H1 (cell line): ENCODE measurements around the gene MRPL33. TPM values are rescaled to one million over a fixed set of nuclear protein-coding genes. Genes with fewer than 3 reads are reported as not detected.

ENCODE experiments used
- CTCF ChIA-PET: fragments of 300-600 bp; sonication (Branson Sonifier 250); formaldehyde crosslinking; loops from one replicate; lab custom pipeline; 2021; ENCODE audit not compliant: partially characterized antibody; lab: Charles Lee
- POLR2A ChIA-PET: fragments of 300-600 bp; sonication (Branson Sonifier 250); formaldehyde crosslinking; loops from one replicate; lab custom pipeline; 2021; ENCODE audit warnings: inconsistent platforms; ENCODE audit not compliant: partially characterized antibody; lab: Charles Lee
- DNase-seq, 2 experiments: peaks; one replicate each; pipeline versions ENCODE4 v3.0.0 to v3.0.0-alpha.2; 2010 to 2022; ENCODE audit warnings: low spot score in 2 of 2, low read depth in 1 of 2, mixed read lengths in 1 of 2
- FAIRE-seq: peaks from 2 replicates; lab custom pipeline; 2011; peaks lifted over from hg19 to GRCh38; lab: Jason Lieb, UNC
- H2AFZ ChIP-seq: 2 replicates; pipeline ENCODE4 v1.8.1; 2012; ENCODE audit warnings: low read length, inconsistent platforms
- H2AK5ac ChIP-seq: 2 replicates; pipeline ENCODE4 v1.6.1; 2013; ENCODE audit warnings: low read depth, low read length
- H2BK120ac ChIP-seq: replicated peaks from 2 replicates; pipeline ENCODE3; 2013; ENCODE audit warnings: low read depth, low read length, inconsistent platforms
- H2BK12ac ChIP-seq: 2 replicates; pipeline ENCODE4 v1.6.1; 2013; ENCODE audit warnings: low read depth, low read length
- H2BK15ac ChIP-seq: 2 replicates; pipeline ENCODE4 v1.6.1; 2013; ENCODE audit warnings: low read length
- H2BK20ac ChIP-seq: 2 replicates; pipeline ENCODE4 v1.6.1; 2013; ENCODE audit warnings: low read length
- H2BK5ac ChIP-seq: 2 replicates; pipeline ENCODE4 v1.6.1; 2013; ENCODE audit warnings: low read depth, low read length
- H3K14ac ChIP-seq: 2 replicates; pipeline ENCODE4 v1.6.1; 2013; ENCODE audit warnings: inconsistent platforms; ENCODE audit not compliant: insufficient read length
- H3K18ac ChIP-seq: 2 replicates; pipeline ENCODE4 v1.6.1; 2013; ENCODE audit warnings: low read length; ENCODE audit errors: extremely low read depth
- H3K23ac ChIP-seq: 2 replicates; pipeline ENCODE4 v1.6.1; 2013; ENCODE audit warnings: inconsistent platforms; ENCODE audit not compliant: insufficient read length
- H3K23me2 ChIP-seq: 2 replicates; pipeline ENCODE4 v1.6.1; 2013; ENCODE audit warnings: low read depth, low read length
- H3K27ac ChIP-seq: 2 replicates; pipeline ENCODE4 v1.6.1; 2011; ENCODE audit warnings: low read depth, low read length, inconsistent platforms
- H3K27me3 ChIP-seq, 4 experiments: replicated peaks in 1 of 4; 1 replicate in 1 of 4; 2 replicates in 3 of 4; pipeline versions ENCODE4 v1.6.1 to v1.8.1; 2011 to 2013; ENCODE audit warnings: low read length in 3 of 4, mild to moderate bottlenecking in 3 of 4, inconsistent platforms in 2 of 4, mixed read lengths in 2 of 4, moderate library complexity in 1 of 4; ENCODE audit not compliant: control insufficient read depth in 3 of 4, insufficient read depth in 3 of 4; ENCODE audit errors: extremely low read depth in 1 of 4
- H3K36me3 ChIP-seq, 4 experiments: 2 replicates each; pipeline versions ENCODE4 v1.6.1 to v1.8.1; 2011 to 2013; ENCODE audit warnings: mild to moderate bottlenecking in 4 of 4, low read length in 3 of 4, moderate library complexity in 2 of 4, control low read depth in 1 of 4, inconsistent platforms in 1 of 4; ENCODE audit not compliant: insufficient read depth in 4 of 4, control insufficient read depth in 2 of 4
- H3K4ac ChIP-seq: replicated peaks from 2 replicates; pipeline ENCODE3; 2013; ENCODE audit warnings: low read length, low read depth, mixed read lengths, inconsistent platforms; ENCODE audit not compliant: insufficient read length
- H3K4me1 ChIP-seq, 4 experiments: replicated peaks in 1 of 4; 1 replicate in 1 of 4; 2 replicates in 3 of 4; pipeline versions ENCODE4 v1.6.1 to v1.8.1; 2011 to 2013; ENCODE audit warnings: low read length in 3 of 4, inconsistent platforms in 2 of 4, mixed read lengths in 1 of 4; ENCODE audit not compliant: insufficient read depth in 4 of 4, control insufficient read depth in 3 of 4
- H3K4me2 ChIP-seq, 2 experiments: 2 replicates each; pipeline versions ENCODE4 v1.6.1 to v1.8.1; 2011 to 2013; ENCODE audit warnings: low read depth in 2 of 2, low read length in 2 of 2, control low read depth in 1 of 2, inconsistent platforms in 1 of 2, mild to moderate bottlenecking in 1 of 2; ENCODE audit not compliant: insufficient read depth in 1 of 2
- H3K4me3 ChIP-seq, 4 experiments: fragments of 200-600, 300-600 bp in 1 of 4; sonication (generic), shearing (Covaris generic), sonication (Bioruptor Twin) in 1 of 4; 2 replicates each; pipeline versions ENCODE4 v1.5.1 to v1.8.1; 2011 to 2016; ENCODE audit warnings: low read length in 4 of 4, low read depth in 3 of 4, control low read depth in 2 of 4, inconsistent platforms in 2 of 4, mild to moderate bottlenecking in 2 of 4, mixed read lengths in 1 of 4, moderate library complexity in 1 of 4; ENCODE audit not compliant: insufficient read depth in 2 of 4; ENCODE audit errors: extremely low read depth in 1 of 4
- H3K56ac ChIP-seq: replicated peaks from 2 replicates; pipeline ENCODE3; 2013; ENCODE audit warnings: low read depth, mild to moderate bottlenecking, mixed read lengths, low read length, inconsistent platforms; ENCODE audit not compliant: insufficient read length
- H3K79me1 ChIP-seq: 2 replicates; pipeline ENCODE4 v1.6.1; 2013; ENCODE audit warnings: low read depth, low read length, control low read depth
- H3K79me2 ChIP-seq, 2 experiments: 2 replicates each; pipeline versions ENCODE4 v1.6.1 to v1.8.1; 2012 to 2013; ENCODE audit warnings: low read length in 2 of 2, mild to moderate bottlenecking in 2 of 2, inconsistent platforms in 1 of 2; ENCODE audit not compliant: insufficient read depth in 2 of 2, control insufficient read depth in 1 of 2
- H3K9ac ChIP-seq, 4 experiments: replicated peaks in 1 of 4; 1 replicate in 1 of 4; 2 replicates in 3 of 4; pipeline versions ENCODE4 v1.6.1 to v1.8.1; 2011 to 2013; ENCODE audit warnings: low read depth in 3 of 4, low read length in 3 of 4, control low read depth in 2 of 4, mild to moderate bottlenecking in 2 of 4, moderate library complexity in 2 of 4, inconsistent platforms in 1 of 4; ENCODE audit errors: extremely low read depth in 1 of 4
- H3K9me3 ChIP-seq, 2 experiments: 2 replicates each; pipeline versions ENCODE4 v1.6.1 to v1.8.1; 2012 to 2013; ENCODE audit warnings: mild to moderate bottlenecking in 2 of 2, moderate library complexity in 2 of 2, control low read depth in 1 of 2, inconsistent platforms in 1 of 2, low read depth in 1 of 2, low read length in 1 of 2, mixed read lengths in 1 of 2; ENCODE audit not compliant: insufficient read depth in 2 of 2
- H4K20me1 ChIP-seq, 2 experiments: replicated peaks in 1 of 2; 2 replicates each; pipeline versions ENCODE3 to v1.8.1; 2011 to 2013; ENCODE audit warnings: inconsistent platforms in 2 of 2, low read length in 2 of 2, mild to moderate bottlenecking in 1 of 2; ENCODE audit not compliant: insufficient read depth in 2 of 2, control insufficient read depth in 1 of 2
- H4K5ac ChIP-seq: 2 replicates; pipeline ENCODE4 v1.6.1; 2013; ENCODE audit warnings: low read length, low read depth, mixed read lengths, inconsistent platforms; ENCODE audit not compliant: insufficient read length
- H4K8ac ChIP-seq: 2 replicates; pipeline ENCODE4 v1.8.0; 2013; ENCODE audit warnings: mild to moderate bottlenecking, moderate library complexity, low read length, inconsistent platforms; ENCODE audit not compliant: insufficient read depth; ENCODE audit errors: extremely low read depth
- H4K91ac ChIP-seq: replicated peaks from 2 replicates; pipeline ENCODE3; 2013; ENCODE audit warnings: low read length, mixed read lengths, inconsistent platforms; ENCODE audit not compliant: insufficient read length
- ASH2L ChIP-seq: fragments of 200-600, 300-600 bp; sonication (generic); IDR thresholded peaks from one replicate; pipeline ENCODE4 v1.7.1; 2017; ENCODE audit warnings: low read length
- ATF2 ChIP-seq: IDR thresholded peaks from 2 replicates; pipeline ENCODE4 v1.6.1; 2012; ENCODE audit warnings: low read length, inconsistent platforms
- CEBPB ChIP-seq: IDR thresholded peaks from 2 replicates; pipeline ENCODE4 v1.6.1; 2012; ENCODE audit warnings: low read depth, low read length
- CHD1 ChIP-seq: IDR thresholded peaks from 2 replicates; pipeline ENCODE4 v1.6.1; 2012; ENCODE audit warnings: low read depth, low read length, improper control_type of control experiment
- CHD2 ChIP-seq: IDR thresholded peaks from 2 replicates; pipeline ENCODE4 v1.6.1; 2012; ENCODE audit warnings: low read length, improper control_type of control experiment
- GABPA ChIP-seq: IDR thresholded peaks from 2 replicates; pipeline ENCODE4 v1.6.1; 2011; ENCODE audit warnings: mild to moderate bottlenecking, low read length, moderate library complexity, borderline replicate concordance; ENCODE audit not compliant: insufficient read depth
- GTF2F1 ChIP-seq: IDR thresholded peaks from 2 replicates; pipeline ENCODE4 v1.6.1; 2012; ENCODE audit warnings: low read depth, low read length, improper control_type of control experiment, borderline replicate concordance
- SAP30 ChIP-seq: fragments of 300-600 bp; sonication (generic); IDR thresholded peaks from 2 replicates; pipeline ENCODE4 v1.7.1; 2012; ENCODE audit warnings: low read length, moderate library complexity, mild to moderate bottlenecking, inconsistent platforms; ENCODE audit not compliant: insufficient read depth, insufficient replicate concordance
- SIX5 ChIP-seq: IDR thresholded peaks from 2 replicates; pipeline ENCODE4 v1.6.1; 2011; ENCODE audit warnings: mild to moderate bottlenecking, low read depth, low read length
- SP1 ChIP-seq: IDR thresholded peaks from 2 replicates; pipeline ENCODE4 v1.6.1; 2011; ENCODE audit warnings: low read depth, low read length
- SP4 ChIP-seq: IDR thresholded peaks from 2 replicates; pipeline ENCODE4 v1.6.1; 2012; ENCODE audit warnings: low read length, inconsistent platforms
- TBP ChIP-seq: IDR thresholded peaks from 2 replicates; pipeline ENCODE4 v1.6.1; 2011; ENCODE audit warnings: low read depth, low read length, improper control_type of control experiment
- TCF12 ChIP-seq: IDR thresholded peaks from 2 replicates; pipeline ENCODE4 v1.6.1; 2011; ENCODE audit warnings: low read depth, mild to moderate bottlenecking, low read length
- YY1 ChIP-seq: IDR thresholded peaks from 2 replicates; pipeline ENCODE4 v1.6.1; 2011; ENCODE audit warnings: low read depth, mild to moderate bottlenecking, low read length
- WGBS, 2 experiments: shearing (Covaris generic) in 1 of 2; methylation state at CpG; one replicate each; pipeline versions ENCODE4 v1.1.6 to v1.1.7; 2013 to 2015; ENCODE audit warnings: low lambda C conversion rate in 2 of 2, mixed read lengths in 2 of 2, inconsistent platforms in 1 of 2, low coverage in 1 of 2, missing lambda C conversion rate in 1 of 2; ENCODE audit not compliant: insufficient replicate concordance in 2 of 2, insufficient coverage in 1 of 2, insufficient read length in 1 of 2; ENCODE audit errors: extremely low coverage in 1 of 2, missing lambda C conversion rate in 1 of 2; 5-methylcytosine and 5-hydroxymethylcytosine counted together
- polyA plus RNA-seq, 7 experiments: library from polyadenylated mRNA; depleted of rRNA in 3 of 7; stranded (reverse) in 5 of 7; unstranded in 2 of 7; fragments of >200 nt in 5 of 7; fragments of 200-250 nt in 2 of 7; gene quantifications; 1 replicate in 5 of 7; 2 replicates in 1 of 7; 4 replicates in 1 of 7; pipeline versions ENCODE4 v1.2.1 to v1.2.3, GENCODE V29; 2011 to 2013; ENCODE audit warnings: missing spikeins in 2 of 7, mixed read lengths in 2 of 7
- total RNA-seq: library from RNA; stranded (reverse); fragmentation: NEBNext Ultra II Directional; extraction: Animal tissue kit (Norgen Biotek cat#: 25700); gene quantifications from 2 replicates; pipeline ENCODE4 v1.2.1, GENCODE V29; 2021

Gene MRPL33
- total and polyA plus RNA-seq, 2 of the 8 experiments (the other 6 are each of a cell fraction or from before 2014, with no cell fraction given) = 24.3 to 62.9 TPM

GRCh38 chr2:27800856-27801255 is 29.3 kb downstream of the MRPL33 start:
- H3K18ac ChIP-seq = no peak overlapping the region
- 70% methylated on average over 6 of the region's 6 CpGs; no CpG with 5 or more reads in 1 of the 2 experiments for WGBS, 2 experiments
- H3K4ac ChIP-seq = no peak overlapping the region
- TF ChIP-seq CHD1 = no peak
- TF ChIP-seq ATF2 = no peak
- TF ChIP-seq YY1 = no peak
- no peak for TF ChIP-seq SIX5
- TF ChIP-seq SAP30 = no peak
- TF ChIP-seq SP1 = no peak
- no peak for TF ChIP-seq CHD2
- no peak for TF ChIP-seq SP4
- TF ChIP-seq GABPA = no peak
- no peak for TF ChIP-seq TCF12
- TF ChIP-seq TBP = no peak
- no peak for TF ChIP-seq ASH2L
- TF ChIP-seq CEBPB = no peak
- no peak for TF ChIP-seq GTF2F1

More at GRCh38 chr2:27800856-27801255, 29.3 kb downstream of the MRPL33 start:
- Histone ChIP-seq H3K79me1 (no peaks in the 10 kb centered on the region), H3K9me3 (no peaks in the 10 kb centered on the region), H2BK12ac (no peak overlapping the region), H3K9ac (no peak overlapping the region), H2BK120ac (no peak overlapping the region), H3K23ac (no peak overlapping the region), H2AK5ac (no peak overlapping the region), H2AFZ (no peak overlapping the region), H3K27ac (no peak overlapping the region), H3K79me2 (no peaks in the 10 kb centered on the region), H3K14ac (no peak overlapping the region), H4K91ac (no peak overlapping the region), H3K36me3 (no peaks in the 10 kb centered on the region), H2BK5ac (no peak overlapping the region), H4K8ac (no peak overlapping the region), H4K20me1 (peaks cover 0 to 2% of the 10 kb centered on the region in 2 experiments), H3K23me2 (no peaks in the 10 kb centered on the region; the same call in 1 of the 2 replicates), H3K27me3 (no peaks in the 10 kb centered on the region), H3K4me1 (no peaks in the 10 kb centered on the region), H2BK15ac (0 out of 2 replicates have a peak overlapping the region, but pooled peaks have one; percentile 53), H3K4me2 (no peak overlapping the region), H2BK20ac (no peak overlapping the region), H3K56ac (no peak overlapping the region), H4K5ac (no peak overlapping the region), H3K4me3 (no peak overlapping the region)
- CTCF ChIA-PET = interaction anchor here (0.6 to 1.2 kb wide), 2 partner anchors 12 to 20 kb away, joined by 3 read pairs; no protein-coding TSS in a partner anchor
- DNase-seq (peak in 1 of 2 experiments; percentile 27), FAIRE-seq (no peak)
- POLR2A ChIA-PET = no interaction called here
